NCI-H2196 (cell line): ENCODE results near the gene PTRHD1.

Experiments used
- DNase-seq: peaks from one replicate; lab custom pipeline; 2025; ENCODE audit not compliant: unreplicated experiment; lab: John Stamatoyannopoulos, UW

Gene PTRHD1

DNA sequence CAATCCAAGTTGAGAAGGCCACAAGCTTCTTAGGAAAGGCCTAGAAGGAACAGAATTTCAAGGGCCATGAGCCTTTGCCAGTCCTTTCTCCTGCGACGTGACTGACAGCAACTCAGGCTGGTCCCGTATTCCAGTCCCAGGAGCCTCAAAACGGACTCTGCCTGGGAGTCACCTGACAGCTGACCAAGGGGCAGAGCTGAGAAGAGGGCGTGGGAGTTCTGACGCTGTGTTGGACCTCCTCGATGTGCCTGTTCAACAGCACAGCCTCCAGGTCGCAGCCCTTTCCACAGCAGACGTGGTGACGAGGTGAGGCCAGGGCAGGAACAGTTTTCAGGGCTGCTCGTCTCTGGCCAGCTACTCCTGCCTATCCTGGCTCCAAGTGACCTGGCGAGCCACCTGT is 37.6 kb upstream of the PTRHD1 start:
- DNase-seq = no peak

- no peak for DNase-seq
Measured at GRCh38 chr2:24830351-24830750, 37.2 kb upstream of the PTRHD1 start.

DNA sequence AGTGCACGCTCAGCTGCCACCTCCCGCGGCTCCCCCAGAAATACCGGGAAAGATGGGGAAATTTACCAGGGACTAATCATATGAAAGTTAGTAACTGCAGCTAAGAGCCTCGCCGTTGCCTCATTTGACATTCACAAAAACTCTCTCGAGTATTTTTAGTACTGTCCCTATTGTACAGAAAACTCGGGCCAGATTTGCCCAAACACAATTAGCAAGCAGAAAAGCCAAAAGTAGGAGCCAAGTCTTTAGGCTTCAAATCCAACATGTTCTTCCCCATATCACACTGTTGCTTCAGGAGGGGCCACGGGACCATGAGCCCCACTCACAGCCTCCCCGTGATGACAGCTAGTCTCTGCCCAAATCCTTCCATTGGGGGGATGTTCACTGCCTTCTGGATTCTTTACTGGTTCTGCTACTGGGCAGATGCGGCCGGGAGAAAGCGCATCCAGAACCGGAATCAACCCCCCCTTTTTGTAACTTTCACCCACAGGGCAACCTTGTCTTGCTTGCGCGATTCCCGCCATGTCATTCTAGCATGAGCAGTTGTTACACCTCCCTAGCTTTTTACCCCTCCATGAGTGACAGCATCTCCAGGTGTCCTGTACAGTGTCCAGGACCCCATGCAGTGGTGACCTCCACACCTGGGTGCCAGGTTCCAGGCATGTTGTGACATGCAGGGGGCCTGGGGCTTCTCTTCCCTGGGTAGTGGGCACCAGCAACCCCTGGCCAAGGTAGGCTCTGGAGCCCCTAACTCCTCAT is 35.2 kb upstream of the PTRHD1 start:
- DNase-seq = no peak

- DNase-seq = peak; percentile 81
Measured at GRCh38 chr2:24827321-24828237, 34.4 kb upstream of the PTRHD1 start.

- DNase-seq = no peak
Measured at GRCh38 chr2:24826773-24827145, 33.6 kb upstream of the PTRHD1 start.

- no peak for DNase-seq
Measured at GRCh38 chr2:24825883-24826772, 32.9 kb upstream of the PTRHD1 start.

GRCh38 chr2:24824966-24825882 is 32.0 kb upstream of the PTRHD1 start:
- DNase-seq = no peak

DNA sequence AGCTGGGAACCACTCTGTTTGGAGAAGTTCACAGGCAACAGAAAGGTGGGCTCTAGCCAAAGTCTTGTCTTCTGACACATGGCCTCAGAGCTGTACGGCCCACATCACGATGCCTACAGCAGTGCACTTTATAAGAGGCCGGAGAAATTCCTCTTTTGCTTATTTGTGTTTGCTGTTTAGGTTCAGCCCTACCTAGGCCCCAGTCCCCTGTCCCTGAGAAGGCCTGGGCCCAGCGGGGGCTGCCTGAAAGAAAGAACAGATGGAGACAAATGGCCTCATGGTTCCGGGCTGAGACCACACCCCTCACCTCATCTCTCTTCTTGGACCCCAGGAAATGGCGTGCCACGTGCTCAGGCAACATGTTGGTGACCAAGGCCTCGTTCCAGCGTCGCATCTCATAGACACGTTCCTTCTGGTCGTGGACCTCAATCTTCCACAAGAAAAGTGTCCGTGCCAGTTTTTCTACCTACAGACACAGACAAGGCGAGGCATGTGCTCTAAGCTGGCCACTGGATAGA is 30.9 kb upstream of the PTRHD1 start:
- DNase-seq = no peak

DNA sequence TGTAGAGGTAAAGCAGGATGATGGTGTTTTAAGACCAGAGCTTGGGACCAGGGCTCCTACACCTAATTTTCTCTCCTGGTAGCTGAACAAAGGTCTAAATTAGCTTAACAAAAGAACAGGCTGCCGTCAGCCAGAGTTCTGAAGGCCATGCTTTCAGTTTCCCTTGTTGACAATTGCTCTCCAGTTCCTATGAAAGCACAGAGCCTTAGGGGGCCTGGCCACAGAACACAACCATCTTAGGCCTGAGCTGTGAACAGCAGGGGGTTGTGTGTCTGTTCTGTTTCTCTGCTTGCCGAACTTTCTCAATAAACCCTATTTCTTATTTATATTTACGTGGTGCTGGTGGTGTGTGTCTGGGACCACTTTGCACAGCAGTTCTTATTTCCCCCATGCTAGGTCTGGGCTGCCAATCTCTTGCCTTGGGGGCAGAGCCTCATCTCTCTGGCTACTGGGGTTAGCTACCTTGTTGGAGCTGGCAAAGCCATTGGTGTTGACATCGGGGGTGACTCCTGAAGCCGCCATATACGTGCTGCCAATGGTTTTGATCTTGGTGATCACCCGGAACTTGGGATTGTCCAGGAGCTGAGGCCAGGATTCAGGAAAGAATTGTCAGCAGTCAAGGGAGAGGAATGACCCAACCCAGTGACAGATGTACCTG is 29.0 kb upstream of the PTRHD1 start:
- no peak for DNase-seq

GRCh38 chr2:24821433-24821891 is 28.3 kb upstream of the PTRHD1 start:
- DNase-seq = no peak

DNA sequence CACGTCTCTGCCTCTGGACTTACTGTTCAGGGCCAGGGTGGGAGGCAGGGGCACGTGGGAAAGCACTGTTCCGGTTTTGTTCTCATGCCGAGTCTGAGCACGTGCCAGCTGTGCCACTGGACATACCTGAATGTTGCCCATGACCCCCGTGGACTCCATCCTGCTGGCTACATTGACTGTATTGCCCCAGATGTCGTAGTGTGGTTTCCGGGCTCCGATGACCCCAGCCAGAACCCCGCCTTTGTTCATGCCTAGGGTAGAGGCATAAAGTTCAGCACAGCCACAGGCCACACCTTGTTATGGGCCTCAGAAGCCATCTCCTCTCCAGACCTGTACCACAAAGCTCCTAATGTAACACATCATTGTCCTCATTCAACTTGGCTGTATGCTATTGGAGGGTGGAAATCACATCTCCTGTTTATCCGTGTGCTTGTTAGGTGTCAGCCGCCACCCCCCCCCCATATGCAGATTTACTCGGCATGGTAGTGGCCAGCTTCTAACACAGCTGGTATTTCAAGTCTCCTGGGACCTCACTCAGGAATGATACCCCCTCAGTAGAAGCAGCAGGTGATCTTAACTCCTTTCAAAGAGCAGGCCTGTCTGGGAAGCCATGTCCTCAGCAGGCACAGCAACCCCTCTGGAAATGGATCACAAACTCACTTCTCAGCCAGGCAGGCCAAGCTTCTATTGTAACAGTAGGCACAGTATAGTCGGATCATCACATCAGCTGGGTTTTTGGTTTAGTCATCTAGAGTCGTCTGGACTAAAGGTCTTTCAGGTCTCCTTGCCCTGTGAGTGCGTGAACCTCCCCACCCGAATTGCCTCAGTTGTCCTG is 27.6 kb upstream of the PTRHD1 start:
- DNase-seq = no peak

- no peak for DNase-seq
Measured at GRCh38 chr2:24820175-24820513, 27.0 kb upstream of the PTRHD1 start.

GRCh38 chr2:24819442-24820174 is 26.4 kb upstream of the PTRHD1 start:
- no peak for DNase-seq

- no peak for DNase-seq
Measured at GRCh38 chr2:24818721-24819167, 25.6 kb upstream of the PTRHD1 start.

DNA sequence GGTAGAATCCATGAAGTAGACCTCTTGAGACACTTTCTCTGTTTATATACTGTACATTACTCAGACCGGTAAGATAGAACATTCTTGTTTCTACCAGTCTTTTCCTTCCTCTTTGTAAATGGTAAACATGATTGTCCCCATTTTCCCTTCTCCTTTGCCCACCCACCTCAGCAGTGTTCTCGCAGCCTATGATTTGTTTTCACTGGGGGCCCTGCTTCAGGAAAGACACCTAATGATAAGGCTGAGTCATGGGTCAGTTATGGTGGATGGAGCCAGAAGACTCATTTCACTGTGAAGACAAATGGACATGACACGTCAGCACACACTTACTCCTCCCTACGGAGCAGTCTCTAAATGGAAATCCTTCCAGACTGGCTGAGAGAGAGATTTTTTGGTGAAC is 23.7 kb upstream of the PTRHD1 start:
- no peak for DNase-seq

DNA sequence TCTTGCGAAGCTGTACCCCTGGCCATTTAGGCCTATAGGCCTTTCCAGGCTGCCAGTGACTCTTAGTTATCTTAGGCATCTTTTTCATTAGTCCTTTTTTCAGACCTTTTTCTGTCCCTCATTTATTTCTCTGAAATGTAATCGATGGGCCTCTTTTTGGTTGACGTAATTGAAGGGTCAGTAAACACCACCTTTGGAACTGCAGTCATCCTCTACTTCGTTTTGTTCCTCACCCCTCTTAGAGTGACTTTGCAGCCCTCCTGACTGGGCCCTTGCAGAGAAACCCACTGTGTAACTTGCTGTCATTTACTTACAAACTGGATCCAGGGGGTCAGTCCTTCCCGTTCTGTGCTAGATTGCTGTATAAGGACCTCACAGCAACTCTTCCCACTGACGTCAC is 23.2 kb upstream of the PTRHD1 start:
- no peak for DNase-seq

DNA sequence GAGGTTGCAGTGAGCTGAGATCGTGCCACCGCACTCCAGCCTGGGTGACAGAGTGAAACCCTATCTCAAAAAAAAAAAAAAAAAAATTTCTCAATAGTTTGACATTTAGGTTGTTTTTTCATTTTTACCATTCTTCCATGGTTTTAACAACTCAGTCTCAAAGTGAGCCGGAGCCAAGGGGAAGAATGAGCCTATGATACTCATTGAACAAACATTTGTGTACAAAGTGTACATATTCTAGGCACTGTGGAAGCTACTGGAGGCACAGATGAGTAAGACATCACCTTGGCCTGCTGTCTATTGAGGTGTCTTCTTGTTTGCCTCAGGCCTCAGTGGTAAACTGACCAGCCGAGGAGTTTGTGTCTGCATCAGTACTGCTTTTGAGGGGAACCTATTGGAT is 22.0 kb upstream of the PTRHD1 start:
- DNase-seq = no peak

- DNase-seq = no peak
Measured at GRCh38 chr2:24814516-24814915, 21.3 kb upstream of the PTRHD1 start.
